Naive thymus-derived CD4-positive, alpha-beta T cell (primary cell): ENCODE results near the gene UROD. TPM values are rescaled to one million over a fixed set of nuclear protein-coding genes. Genes with fewer than 3 reads are reported as not detected.

Experiments
- ATAC-seq: fragments of 150-1000 bp; cut with Tn5 transposase; 2 replicates; pipeline ENCODE4 v1.10.0; 2021; ENCODE audit warnings: mild to moderate bottlenecking, moderate library complexity
- CTCF ChIA-PET: fragments of 350-600 bp; sonication (Branson Sonifier 250); formaldehyde crosslinking; loops from one replicate; lab custom pipeline; 2021; ENCODE audit warnings: antibody characterized with exemption; lab: Charles Lee
- POLR2A ChIA-PET: fragments of 350-600 bp; sonication (Branson Sonifier 250); formaldehyde crosslinking; loops from one replicate; lab custom pipeline; 2021; ENCODE audit warnings: antibody characterized with exemption, inconsistent platforms; lab: Charles Lee
- DNase-seq, 9 donors: peaks; one replicate each; pipeline versions ENCODE4 v3.0.0 to v3.0.0-alpha.2; 2020 to 2022; ENCODE audit warnings: mixed read lengths in 1 of 9
- H3K27ac ChIP-seq: one replicate; pipeline ENCODE4 v1.7.0; 2013; ENCODE audit warnings: mild to moderate bottlenecking, low read depth, low read length, moderate library complexity
- H3K27me3 ChIP-seq, 2 donors: one replicate each; pipeline ENCODE4 v1.7.0; 2013; ENCODE audit warnings: low read length in 2 of 2, mild to moderate bottlenecking in 2 of 2, moderate library complexity in 2 of 2; ENCODE audit not compliant: control insufficient read depth in 2 of 2, insufficient read depth in 2 of 2
- H3K36me3 ChIP-seq, 3 experiments: 1 replicate in 2 of 3; 2 replicates in 1 of 3; pipeline ENCODE4 v1.7.0; 2013; ENCODE audit warnings: low read length in 3 of 3, mild to moderate bottlenecking in 3 of 3, moderate library complexity in 1 of 3; ENCODE audit not compliant: insufficient read depth in 3 of 3, control insufficient read depth in 2 of 3
- H3K4me1 ChIP-seq, 2 donors: one replicate each; pipeline ENCODE4 v1.7.0; 2013; ENCODE audit warnings: low read length in 2 of 2, mild to moderate bottlenecking in 2 of 2, moderate library complexity in 1 of 2; ENCODE audit not compliant: control insufficient read depth in 2 of 2, insufficient read depth in 2 of 2
- H3K4me3 ChIP-seq: 2 replicates; pipeline ENCODE4 v1.7.0; 2013; ENCODE audit warnings: mild to moderate bottlenecking, low read length
- H3K9me3 ChIP-seq, 3 experiments: 1 replicate in 2 of 3; 2 replicates in 1 of 3; pipeline ENCODE4 v1.7.0; 2013; ENCODE audit warnings: low read length in 3 of 3; ENCODE audit not compliant: control insufficient read depth in 2 of 3
- H3K27ac Mint-ChIP-seq, 9 donors: one replicate each; pipeline ENCODE4 v1.8.0; 2020 to 2022; ENCODE audit warnings: mixed read lengths in 9 of 9, mild to moderate bottlenecking in 8 of 9, moderate library complexity in 5 of 9, inconsistent platforms in 2 of 9
- H3K27me3 Mint-ChIP-seq, 5 donors: one replicate each; pipeline ENCODE4 v1.8.0; 2021 to 2022; ENCODE audit warnings: mixed read lengths in 5 of 5, mild to moderate bottlenecking in 1 of 5
- H3K36me3 Mint-ChIP-seq, 5 donors: one replicate each; pipeline ENCODE4 v1.8.0; 2020 to 2022; ENCODE audit warnings: mixed read lengths in 5 of 5, mild to moderate bottlenecking in 3 of 5, inconsistent platforms in 1 of 5
- H3K4me1 Mint-ChIP-seq, 7 donors: one replicate each; pipeline ENCODE4 v1.8.0; 2020 to 2022; ENCODE audit warnings: mixed read lengths in 7 of 7, mild to moderate bottlenecking in 3 of 7, inconsistent platforms in 1 of 7
- H3K4me3 Mint-ChIP-seq, 10 donors: one replicate each; pipeline ENCODE4 v1.8.0; 2020 to 2022; ENCODE audit warnings: mild to moderate bottlenecking in 10 of 10, mixed read lengths in 10 of 10, moderate library complexity in 6 of 10, inconsistent platforms in 2 of 10
- H3K9me3 Mint-ChIP-seq, 11 donors: one replicate each; pipeline ENCODE4 v1.8.0; 2020 to 2022; ENCODE audit warnings: mixed read lengths in 11 of 11, mild to moderate bottlenecking in 4 of 11, inconsistent platforms in 1 of 11, moderate library complexity in 1 of 11
- intact Hi-C, 2 donors: fragments of 100-400 bp; cut with micrococcal nuclease; formaldehyde crosslinking; loops; one replicate each; pipeline ENCODE4 v1.15.1; 2023
- polyA plus RNA-seq, 2 donors: library from polyadenylated mRNA; unstranded; fragments of 300-500 nt; fragmentation: Illumina TruSeq; gene quantifications; one replicate each; pipeline ENCODE4 v1.2.3, GENCODE V29; 2021
- total RNA-seq, 6 experiments: library from RNA in 5 of 6; stranded (reverse) in 5 of 6; gene quantifications; 1 replicate in 5 of 6; 2 replicates in 1 of 6; pipeline ENCODE4 v1.2.3 and lab custom pipeline; 2021 to 2026

Gene UROD
- total and polyA plus RNA-seq, 7 experiments from 2014 or later = 40.7 to 91.3 (median 61.6) TPM

- POLR2A ChIA-PET = interaction anchor here (0.8 kb wide), 1 partner anchor 261 kb away, joined by 3 read pairs; no protein-coding TSS in a partner anchor
- H3K36me3 ChIP-seq = no peaks in the 10 kb centered on the region
These were observed 28.2 kb downstream of the UROD start for GRCh38 chr1:45040297-45040696.

GRCh38 chr1:45043094-45043493 lies 31.0 kb downstream of the UROD start:
- Histone ChIP-seq H3K27ac (no peak overlapping the region), H3K36me3 (no peaks in the 10 kb centered on the region), H3K4me3 (no peak overlapping the region), H3K4me1 (no peaks in the 10 kb centered on the region), H3K9me3 (no peaks in the 10 kb centered on the region), H3K27me3 (no peaks in the 10 kb centered on the region)
- no peak for DNase-seq
- H3K9me3 Mint-ChIP-seq = no peaks in the 10 kb centered on the region
- no peak overlapping the region for H3K27ac Mint-ChIP-seq
- H3K36me3 Mint-ChIP-seq = peaks cover 0 to 18% (median 9%) of the 10 kb centered on the region in 5 donors
- ATAC-seq = no peak
- POLR2A ChIA-PET = no interaction called here
- intact Hi-C loops = no loop called here
- no peaks in the 10 kb centered on the region for H3K4me1 Mint-ChIP-seq
- CTCF ChIA-PET = no interaction called here
- no peak overlapping the region for H3K4me3 Mint-ChIP-seq
- no peaks in the 10 kb centered on the region for H3K27me3 Mint-ChIP-seq

More at GRCh38 chr1:45040297-45040696, 28.2 kb downstream of the UROD start:
- Histone ChIP-seq H3K27me3 (no peaks in the 10 kb centered on the region), H3K27ac (no peak overlapping the region), H3K9me3 (no peaks in the 10 kb centered on the region), H3K4me3 (no peak overlapping the region), H3K4me1 (no peaks in the 10 kb centered on the region)
- H3K4me1 Mint-ChIP-seq = peaks cover 0 to 7% (median 0%) of the 10 kb centered on the region in 7 donors
- no peaks in the 10 kb centered on the region for H3K27me3 Mint-ChIP-seq
- CTCF ChIA-PET = no interaction called here
- intact Hi-C loops = no loop called here
- H3K36me3 Mint-ChIP-seq = peaks cover 0 to 28% (median 11%) of the 10 kb centered on the region in 5 donors
- no peaks in the 10 kb centered on the region for H3K9me3 Mint-ChIP-seq
- DNase-seq = no peak
- no peak overlapping the region for H3K27ac Mint-ChIP-seq
- ATAC-seq = no peak
- no peak overlapping the region for H3K4me3 Mint-ChIP-seq

- Mint-ChIP-seq H3K36me3 (peaks cover 0 to 15% (median 6%) of the 10 kb centered on the region in 5 donors), H3K9me3 (no peaks in the 10 kb centered on the region), H3K4me3 (no peak overlapping the region), H3K4me1 (peaks cover 0 to 9% (median 5%) of the 10 kb centered on the region in 7 donors), H3K27me3 (no peaks in the 10 kb centered on the region), H3K27ac (no peak overlapping the region)
- ATAC-seq (no peak), DNase-seq (no peak)
- H3K9me3 ChIP-seq = no peaks in the 10 kb centered on the region
- intact Hi-C loops = no loop called here
- no peak overlapping the region for H3K27ac ChIP-seq
- H3K4me1 ChIP-seq = no peaks in the 10 kb centered on the region
- no peaks in the 10 kb centered on the region for H3K36me3 ChIP-seq
- POLR2A ChIA-PET = no interaction called here
- CTCF ChIA-PET = no interaction called here
- no peaks in the 10 kb centered on the region for H3K27me3 ChIP-seq
- no peak overlapping the region for H3K4me3 ChIP-seq
These were observed 32.9 kb downstream of the UROD start for GRCh38 chr1:45044916-45045315.

- Mint-ChIP-seq H3K27ac (no peak overlapping the region), H3K4me1 (peaks cover 9 to 25% (median 18%) of the 10 kb centered on the region in 7 donors), H3K4me3 (no peak overlapping the region), H3K36me3 (peaks cover 0 to 11% (median 6%) of the 10 kb centered on the region in 5 donors), H3K27me3 (no peaks in the 10 kb centered on the region), H3K9me3 (no peaks in the 10 kb centered on the region)
- H3K4me3 ChIP-seq = no peak overlapping the region
- intact Hi-C loops = no loop called here
- H3K36me3 ChIP-seq = no peaks in the 10 kb centered on the region
- ATAC-seq (no peak), DNase-seq (no peak)
- no peak overlapping the region for H3K27ac ChIP-seq
- no peaks in the 10 kb centered on the region for H3K9me3 ChIP-seq
- no peaks in the 10 kb centered on the region for H3K27me3 ChIP-seq
- ChIA-PET POLR2A (no interaction called here), CTCF (no interaction called here)
- H3K4me1 ChIP-seq = peaks cover 4% of the 10 kb centered on the region in 2 donors
These were observed 35.0 kb downstream of the UROD start for GRCh38 chr1:45047032-45047431.

- CTCF ChIA-PET = interaction anchor here (0.7 to 0.8 kb wide), 2 partner anchors 32 to 284 kb away, joined by 3 to 5 read pairs; no protein-coding TSS in a partner anchor
These were observed 39.1 kb downstream of the UROD start for GRCh38 chr1:45051005-45051772.

GRCh38 chr1:45057542-45057941 lies 45.5 kb downstream of the UROD start:
- Mint-ChIP-seq H3K4me3 (no peak overlapping the region), H3K27me3 (no peaks in the 10 kb centered on the region), H3K36me3 (peaks cover 0 to 18% (median 0%) of the 10 kb centered on the region in 5 donors)

More at GRCh38 chr1:45051005-45051772, 39.1 kb downstream of the UROD start:
- H3K36me3 Mint-ChIP-seq = peaks cover 0 to 8% (median 0%) of the 10 kb centered on the region in 5 donors
- peak overlapping the region; percentile 59 to 86 (median 81) for H3K4me3 Mint-ChIP-seq
- H3K4me3 ChIP-seq = peak overlapping the region; percentile 38
- peaks cover 9 to 25% (median 18%) of the 10 kb centered on the region in 7 donors for H3K4me1 Mint-ChIP-seq
- peaks cover 4% of the 10 kb centered on the region in 2 donors for H3K4me1 ChIP-seq
- H3K27me3 Mint-ChIP-seq = no peaks in the 10 kb centered on the region
- POLR2A ChIA-PET = interaction anchor here (0.9 to 1.7 kb wide), 4 partner anchors 39 to 329 kb away, joined by 3 to 4 read pairs (median 4); partner anchors contain the start of genes MUTYH, TOE1 and UROD
- peak in 7 of 9 donors; percentile 11 to 41 (median 34) for DNase-seq
- ATAC-seq = peak; percentile 54
- no peaks in the 10 kb centered on the region for H3K9me3 ChIP-seq
- peak overlapping the region in 8 of 9 donors; percentile 57 to 95 (median 90) for H3K27ac Mint-ChIP-seq
- no peaks in the 10 kb centered on the region for H3K36me3 ChIP-seq
- no peaks in the 10 kb centered on the region for H3K27me3 ChIP-seq
- no peaks in the 10 kb centered on the region for H3K9me3 Mint-ChIP-seq
- intact Hi-C loops = loop anchor here (2.0 to 10.0 kb wide), 2 partner anchors 154 to 156 kb away; partner anchors contain the start of gene ZSWIM5 (in 2 of the 2)
- peak overlapping the region; percentile 65 for H3K27ac ChIP-seq

More at GRCh38 chr1:45057542-45057941, 45.5 kb downstream of the UROD start:
- DNase-seq = no peak
- no peaks in the 10 kb centered on the region for H3K36me3 ChIP-seq
- Mint-ChIP-seq H3K9me3 (no peaks in the 10 kb centered on the region), H3K27ac (no peak overlapping the region), H3K4me1 (no peaks in the 10 kb centered on the region)
- intact Hi-C loops = loop anchor here in 1 of 2 donors (10.0 kb wide), 1 partner anchor 147 kb away; the partner anchor contains the start of gene ZSWIM5
- no peaks in the 10 kb centered on the region for H3K27me3 ChIP-seq
- no peaks in the 10 kb centered on the region for H3K9me3 ChIP-seq
- POLR2A ChIA-PET = no interaction called here
- CTCF ChIA-PET = no interaction called here
- no peaks in the 10 kb centered on the region for H3K4me1 ChIP-seq
- H3K27ac ChIP-seq = no peak overlapping the region
- H3K4me3 ChIP-seq = no peak overlapping the region
- no peak for ATAC-seq
